A549 treated with CpdA at 1 μM for 4 hours (cell line): ENCODE data around the gene MEST. TPM values are rescaled to one million over a fixed set of nuclear protein-coding genes. Genes with fewer than 3 reads are reported as not detected.

Experiments
- total RNA-seq: library from RNA; stranded (reverse); fragments of 200-300 nt; extraction: Qiagen RNA extraction; gene quantifications from 5 replicates; pipeline ENCODE4 v1.2.3, GENCODE V29; 2022; ENCODE audit warnings: low read depth

The MEST gene
- total RNA-seq: 36.4 to 42.3 TPM (median 40.7 TPM) in 5 replicates

GRCh38 chr7:130491841-130492522 is at the start of gene MEST:
Gene MEST (plus strand): TSS chr7:130492085. CDS start chr7:130492314, 229 bp downstream.

Other genes with a start within 250 kb of the MEST start
- 0.08 to 0.20 TPM (median 0.09 TPM) in 3 of 5 replicates, not detected in the others for gene CPA2, start 225.2 kb upstream of the MEST start, total RNA-seq
- gene CPA4, start 198.9 kb upstream of the MEST start, total RNA-seq: 5.8 to 8.1 TPM (median 6.5 TPM) in 5 replicates
- not detected in 5 replicates for gene CPA5, start 147.3 kb upstream of the MEST start, total RNA-seq
- not detected in 5 replicates for gene CPA1, start 111.6 kb upstream of the MEST start, total RNA-seq
- 12.2 to 15.7 TPM (median 14.7 TPM) in 5 replicates for gene CEP41, start 51.1 kb upstream of the MEST start, total RNA-seq
- 12.2 to 15.4 TPM (median 14.1 TPM) in 5 replicates for gene COPG2, start 176.7 kb downstream of the MEST start, total RNA-seq
- not detected in 5 replicates for gene TSGA13, start 194.5 kb downstream of the MEST start, total RNA-seq
- 0.03 to 0.06 TPM (median 0.05 TPM) in 3 of 5 replicates, not detected in the others for gene KLF14, start 242.1 kb downstream of the MEST start, total RNA-seq